ENCODE results near the gene EDEM3. TPM values are rescaled to one million over a fixed set of nuclear protein-coding genes. Genes with fewer than 3 reads are reported as not detected.

Gene EDEM3
- total RNA-seq, 2 donors from 2014 or later, result 55.7 to 75.4 TPM

GRCh38 chr1:184708084-184708676 lies 46.5 kb downstream of the EDEM3 start:
- no peak for DNase-seq
- Histone ChIP-seq H3K4me1 (no peaks in the 10 kb centered on the region), H3K9me3 (no peaks in the 10 kb centered on the region), H3K27ac (no peak overlapping the region), H3K36me3 (peaks cover 5% of the 10 kb centered on the region), H3K27me3 (no peaks in the 10 kb centered on the region), H3K4me3 (no peak overlapping the region), H3K9ac (ENCODE audit: low read depth in 2 of 2, low read length in 2 of 2) (no peak overlapping the region)
- intact Hi-C loops (cut with DNase I), result loop anchor here (10.0 kb wide), 1 partner anchor 417 kb away; no protein-coding TSS in a partner anchor
- TF ChIP-seq CTCF (IDR thresholded peaks at IDR 0.05), result no peak

- H3K9ac ChIP-seq (ENCODE audit: low read depth in 2 of 2, low read length in 2 of 2), result no peak overlapping the region
- H3K4me1 ChIP-seq, result no peaks in the 10 kb centered on the region
- intact Hi-C loops (cut with DNase I), result loop anchor here (10.0 kb wide), 1 partner anchor 420 kb away; no protein-coding TSS in a partner anchor
- peaks cover 5% of the 10 kb centered on the region for H3K36me3 ChIP-seq
- no peaks in the 10 kb centered on the region for H3K27me3 ChIP-seq
- TF ChIP-seq CTCF (IDR thresholded peaks at IDR 0.05), result no peak
- H3K27ac ChIP-seq, result no peak overlapping the region
- H3K4me3 ChIP-seq, result no peak overlapping the region
- H3K9me3 ChIP-seq, result no peaks in the 10 kb centered on the region
- DNase-seq, result no peak
Measured at GRCh38 chr1:184705271-184705670, 49.4 kb downstream of the EDEM3 start.

DNA sequence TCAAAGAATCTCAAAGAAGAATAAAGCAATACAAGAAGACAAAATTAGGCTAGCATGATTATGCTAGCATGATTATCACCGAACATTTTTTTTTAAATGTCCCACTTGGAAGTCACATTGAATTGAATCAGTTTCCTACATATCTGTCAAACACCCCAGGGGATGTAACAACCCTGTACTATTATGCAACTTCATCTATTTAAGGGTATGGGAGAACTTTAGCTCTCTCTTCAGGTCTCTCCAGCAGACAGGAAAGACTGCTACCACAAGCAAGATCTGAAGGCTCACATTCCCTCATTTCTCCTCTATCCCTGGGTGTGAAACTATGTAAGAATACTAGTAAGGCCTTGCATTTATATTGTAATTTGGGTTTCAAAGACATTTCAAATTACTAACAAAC lies 52.8 kb downstream of the EDEM3 start:
- no peak for TF ChIP-seq CTCF (IDR thresholded peaks at IDR 0.05)
- no peak overlapping the region for H3K27ac ChIP-seq
- H3K4me1 ChIP-seq, result no peaks in the 10 kb centered on the region
- intact Hi-C loops (cut with DNase I), result loop anchor here (10.0 kb wide), 1 partner anchor 423 kb away; no protein-coding TSS in a partner anchor
- H3K36me3 ChIP-seq, result no peaks in the 10 kb centered on the region
- no peak overlapping the region for H3K4me3 ChIP-seq
- H3K9ac ChIP-seq (ENCODE audit: low read depth in 2 of 2, low read length in 2 of 2), result no peak overlapping the region
- no peaks in the 10 kb centered on the region for H3K27me3 ChIP-seq
- no peaks in the 10 kb centered on the region for H3K9me3 ChIP-seq
- no peak for DNase-seq

DNA sequence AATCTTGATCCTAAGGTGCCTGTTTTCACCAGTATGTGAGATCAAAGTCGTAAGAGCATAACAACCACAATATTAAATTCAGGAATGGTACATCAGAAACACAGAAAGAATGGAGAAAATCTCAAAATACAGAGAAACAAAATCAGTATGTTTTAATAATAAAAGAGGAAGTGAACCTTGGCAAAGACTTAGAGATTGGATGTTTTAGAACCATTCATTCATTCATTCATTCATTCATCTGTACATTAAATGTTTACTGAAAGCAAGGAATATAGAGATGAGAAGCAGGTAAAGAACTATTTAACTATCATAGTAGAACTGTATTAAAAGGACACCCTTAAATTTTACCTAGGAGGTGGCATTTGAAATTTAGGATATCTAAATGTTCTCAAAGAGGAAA lies 55.7 kb downstream of the EDEM3 start:
- Histone ChIP-seq H3K27me3 (no peaks in the 10 kb centered on the region), H3K4me1 (no peaks in the 10 kb centered on the region), H3K9ac (ENCODE audit: low read depth in 2 of 2, low read length in 2 of 2) (no peak overlapping the region), H3K27ac (no peak overlapping the region), H3K9me3 (no peaks in the 10 kb centered on the region), H3K36me3 (no peaks in the 10 kb centered on the region), H3K4me3 (no peak overlapping the region)
- intact Hi-C loops (cut with DNase I), result no loop called here
- DNase-seq, result no peak
- no peak for TF ChIP-seq CTCF (IDR thresholded peaks at IDR 0.05)

GRCh38 chr1:184698016-184698415 lies 56.6 kb downstream of the EDEM3 start:
- Histone ChIP-seq H3K36me3 (no peaks in the 10 kb centered on the region), H3K27ac (no peak overlapping the region), H3K4me1 (no peaks in the 10 kb centered on the region), H3K27me3 (no peaks in the 10 kb centered on the region), H3K4me3 (no peak overlapping the region), H3K9ac (ENCODE audit: low read depth in 2 of 2, low read length in 2 of 2) (no peak overlapping the region), H3K9me3 (no peaks in the 10 kb centered on the region)
- intact Hi-C loops (cut with DNase I), result no loop called here
- no peak for TF ChIP-seq CTCF (IDR thresholded peaks at IDR 0.05)
- DNase-seq, result no peak

Measured in colonic mucosa (tissue), 4 donors.